IPS DF 19.7 (cell line): ENCODE results near the gene CHERP.
A peak's percentile ranks its signal among the peaks of the same experiment; 100 is the strongest.
"Not testable (repeated sequence)": the region's sequence is repeated elsewhere in the genome, so short reads cannot be mapped to it uniquely, and the experiment has no call there.

ENCODE experiments used
- DNase-seq: peaks from one replicate; pipeline ENCODE4 v3.0.0-alpha.2; 2013; ENCODE audit warnings: low read depth, low spot score

CHERP gene

GRCh38 chr19:16576690-16577530, 34.7 kb upstream of the CHERP start:
- DNase-seq = no peak

GRCh38 chr19:16575861-16576689, 33.8 kb upstream of the CHERP start:
- DNase-seq = no peak

- no peak for DNase-seq
These were observed 33.0 kb upstream of the CHERP start for GRCh38 chr19:16575282-16575681.

- DNase-seq = no peak
These were observed 31.7 kb upstream of the CHERP start for GRCh38 chr19:16573925-16574324.

GRCh38 chr19:16573296-16573695, 31.1 kb upstream of the CHERP start:
- no peak for DNase-seq

- peak; percentile 88 for DNase-seq
These were observed 30.3 kb upstream of the CHERP start, which contains the start of gene SLC35E1 for GRCh38 chr19:16572332-16573211. SLC35E1 (minus strand) TSS chr19:16572415; CDS start chr19:16572364, 51 bp downstream.

- DNase-seq = no peak
These were observed 29.6 kb upstream of the CHERP start for GRCh38 chr19:16571822-16572331.

- no peak for DNase-seq
These were observed 29.0 kb upstream of the CHERP start for GRCh38 chr19:16571283-16571682.

GRCh38 chr19:16569609-16570320, 27.5 kb upstream of the CHERP start:
- DNase-seq = no peak

- DNase-seq = no peak
These were observed 24.5 kb upstream of the CHERP start for GRCh38 chr19:16566702-16567101.

GRCh38 chr19:16566161-16566560, 23.9 kb upstream of the CHERP start:
- no peak for DNase-seq

- no peak for DNase-seq
These were observed 22.6 kb upstream of the CHERP start for GRCh38 chr19:16564842-16565241.

GRCh38 chr19:16562608-16563025, 20.4 kb upstream of the CHERP start:
- no peak for DNase-seq

GRCh38 chr19:16561382-16561781, 19.1 kb upstream of the CHERP start:
- no peak for DNase-seq

- DNase-seq = no peak
These were observed 17.6 kb upstream of the CHERP start for GRCh38 chr19:16559780-16560276.

GRCh38 chr19:16554776-16555175, 12.5 kb upstream of the CHERP start:
- DNase-seq = no peak

- not testable (repeated sequence) for DNase-seq
These were observed 9.7 kb upstream of the CHERP start for GRCh38 chr19:16551902-16552301.

GRCh38 chr19:16548956-16549355, 6.7 kb upstream of the CHERP start:
- DNase-seq = no peak

GRCh38 chr19:16544473-16545231, 2.4 kb upstream of the CHERP start:
- no peak for DNase-seq

- not testable (repeated sequence) for DNase-seq
These were observed 1.5 kb upstream of the CHERP start for GRCh38 chr19:16543734-16544133.
